Measurements from ENCODE around the gene ENTREP3.
A peak's percentile ranks its signal among the peaks of the same experiment; 100 is the strongest.

ENTREP3 gene

GRCh38 chr1:155277902-155278688 is 22.8 kb upstream of the ENTREP3 start:
- peak; percentile 53 to 60 for DNase-seq (ENCODE audit: low read depth in 2 of 2)

- peak; percentile 86 to 89 for DNase-seq (ENCODE audit: low read depth in 2 of 2)
These were observed 22.0 kb upstream of the ENTREP3 start, which contains the start of gene HCN3 for GRCh38 chr1:155277070-155277901. Gene HCN3, plus strand, starts transcription at chr1:155277463. Its CDS starts 128 bp downstream, at chr1:155277591.

- DNase-seq (ENCODE audit: low read depth in 2 of 2) = peak; percentile 91 to 93
These were observed 18.3 kb upstream of the ENTREP3 start, which contains the start of gene CLK2 for GRCh38 chr1:155273343-155274245. Gene CLK2, minus strand, starts transcription at chr1:155273504. Its CDS starts 2,527 bp downstream, at chr1:155270977.

- no peak for DNase-seq (ENCODE audit: low read depth in 2 of 2)
These were observed 17.4 kb upstream of the ENTREP3 start for GRCh38 chr1:155272466-155273342.

GRCh38 chr1:155269381-155269780 is 14.1 kb upstream of the ENTREP3 start:
- DNase-seq (ENCODE audit: low read depth in 2 of 2) = no peak

- no peak for DNase-seq (ENCODE audit: low read depth in 2 of 2)
These were observed 13.3 kb upstream of the ENTREP3 start for GRCh38 chr1:155268630-155269029.

- no peak for DNase-seq (ENCODE audit: low read depth in 2 of 2)
These were observed 12.1 kb upstream of the ENTREP3 start for GRCh38 chr1:155267373-155267772.

- no peak for DNase-seq (ENCODE audit: low read depth in 2 of 2)
These were observed 11.3 kb upstream of the ENTREP3 start for GRCh38 chr1:155266553-155266952.

- DNase-seq (ENCODE audit: low read depth in 2 of 2) = no peak
These were observed 7.8 kb upstream of the ENTREP3 start for GRCh38 chr1:155263067-155263466.

GRCh38 chr1:155261852-155262673 is 6.8 kb upstream of the ENTREP3 start, which contains the start of gene SCAMP3:
Gene SCAMP3, minus strand, starts transcription at chr1:155262360. Its CDS starts 209 bp downstream, at chr1:155262151.
- DNase-seq (ENCODE audit: low read depth in 2 of 2) = peak; percentile 77 to 79

- no peak for DNase-seq (ENCODE audit: low read depth in 2 of 2)
These were observed 6.2 kb upstream of the ENTREP3 start for GRCh38 chr1:155261493-155261851.

GRCh38 chr1:155260276-155260675 is 5.0 kb upstream of the ENTREP3 start:
- no peak for DNase-seq (ENCODE audit: low read depth in 2 of 2)

- DNase-seq (ENCODE audit: low read depth in 2 of 2) = no peak
These were observed 972 bp upstream of the ENTREP3 start for GRCh38 chr1:155256058-155256852.

- no peak for DNase-seq (ENCODE audit: low read depth in 2 of 2)
These were observed 505 bp downstream of the ENTREP3 start for GRCh38 chr1:155254714-155255242.

GRCh38 chr1:155254228-155254713 is 1.0 kb downstream of the ENTREP3 start:
- DNase-seq (ENCODE audit: low read depth in 2 of 2) = no peak

- no peak for DNase-seq (ENCODE audit: low read depth in 2 of 2)
These were observed 1.5 kb downstream of the ENTREP3 start for GRCh38 chr1:155253797-155254196.

- DNase-seq (ENCODE audit: low read depth in 2 of 2) = no peak
These were observed 2.1 kb downstream of the ENTREP3 start for GRCh38 chr1:155253208-155253607.

GRCh38 chr1:155251566-155251965 is 3.7 kb downstream of the ENTREP3 start:
- DNase-seq (ENCODE audit: low read depth in 2 of 2) = no peak

All from stimulated activated CD8-positive, alpha-beta memory T cell treated with anti-CD3 and anti-CD28 coated beads, Interleukin-15, amount 100 ng/mL, for 4 hours (primary cell).